Neural cell (in vitro differentiated cells): Measurements from ENCODE around the gene RRP15.
"Not testable (repeated sequence)": the region's sequence is repeated elsewhere in the genome, so short reads cannot be mapped to it uniquely, and the experiment has no call there.

Experiments used
- CTCF ChIP-seq: fragments of 450-650 bp; IDR thresholded peaks from 2 replicates; pipeline ENCODE4 v1.5.1; 2014; ENCODE audit warnings: antibody characterized with exemption, mild to moderate bottlenecking, moderate library complexity; ENCODE audit not compliant: poor library complexity, severe bottlenecking
- EP300 ChIP-seq: fragments of 450-650 bp; conservative IDR thresholded peaks from 2 replicates; pipeline ENCODE4 v1.6.1; 2014; ENCODE audit warnings: antibody characterized with exemption, mild to moderate bottlenecking, moderate library complexity; ENCODE audit not compliant: poor library complexity, severe bottlenecking
- EZH2 ChIP-seq: fragments of 200-600, 300-800 bp; shearing (Covaris generic), sonication (generic); IDR thresholded peaks from 2 replicates; pipeline ENCODE4 v1.6.1; 2014; ENCODE audit warnings: antibody characterized with exemption, low read length, borderline replicate concordance, mild to moderate bottlenecking; ENCODE audit not compliant: insufficient read depth, poor library complexity, severe bottlenecking
- REST ChIP-seq: IDR thresholded peaks from 2 replicates; pipeline ENCODE4 v1.6.1; 2012; ENCODE audit warnings: borderline replicate concordance
- TAF1 ChIP-seq: IDR thresholded peaks from 2 replicates; pipeline ENCODE4 v1.6.1; 2012; ENCODE audit warnings: low read depth

GRCh38 chr1:218320182-218320581 is 35.1 kb downstream of the RRP15 start:
- TF ChIP-seq CTCF, EZH2, EP300, TAF1, REST: not testable (repeated sequence)
